Liver (tissue), 9 donors: Measurements from ENCODE around the gene TSPOAP1. TPM values are rescaled to one million over a fixed set of nuclear protein-coding genes. Genes with fewer than 3 reads are reported as not detected.
A peak's percentile ranks its signal among the peaks of the same experiment; 100 is the strongest.

Experiments
- DNase-seq: peaks from one replicate; pipeline ENCODE4 v3.0.0-alpha.2; 2017; ENCODE audit warnings: low spot score
- H3K27ac ChIP-seq, 2 donors: one replicate each; pipeline ENCODE4 v1.7.0; 2013; ENCODE audit warnings: inconsistent platforms in 2 of 2, low read length in 2 of 2, control low read depth in 1 of 2, low read depth in 1 of 2, mild to moderate bottlenecking in 1 of 2
- H3K27me3 ChIP-seq, 4 donors: one replicate each; pipeline versions ENCODE4 v1.6.1 to v1.7.0; 2013; ENCODE audit warnings: low read length in 3 of 4, inconsistent platforms in 1 of 4, mild to moderate bottlenecking in 1 of 4, moderate library complexity in 1 of 4; ENCODE audit not compliant: control insufficient read depth in 4 of 4, insufficient read depth in 4 of 4
- H3K36me3 ChIP-seq, 4 donors: one replicate each; pipeline versions ENCODE4 v1.6.1 to v1.7.0; 2013; ENCODE audit warnings: low read length in 3 of 4, mild to moderate bottlenecking in 3 of 4, low read depth in 1 of 4, moderate library complexity in 1 of 4; ENCODE audit not compliant: control insufficient read depth in 4 of 4, insufficient read depth in 3 of 4
- H3K4me1 ChIP-seq, 4 donors: one replicate each; pipeline versions ENCODE4 v1.6.1 to v1.7.0; 2013; ENCODE audit warnings: low read length in 3 of 4, mild to moderate bottlenecking in 3 of 4, moderate library complexity in 1 of 4; ENCODE audit not compliant: control insufficient read depth in 4 of 4, insufficient read depth in 4 of 4
- H3K4me3 ChIP-seq, 3 donors: one replicate each; pipeline versions ENCODE4 v1.6.1 to v1.7.0; 2013; ENCODE audit warnings: low read length in 3 of 3, control low read depth in 1 of 3, low read depth in 1 of 3, mild to moderate bottlenecking in 1 of 3
- H3K9ac ChIP-seq, 2 donors: one replicate each; pipeline ENCODE4 v1.7.0; 2013; ENCODE audit warnings: low read length in 2 of 2, mild to moderate bottlenecking in 2 of 2, moderate library complexity in 2 of 2, control low read depth in 1 of 2, low read depth in 1 of 2
- H3K9me3 ChIP-seq, 4 donors: one replicate each; pipeline versions ENCODE4 v1.6.1 to v1.7.0; 2013; ENCODE audit warnings: low read length in 3 of 4; ENCODE audit not compliant: control insufficient read depth in 4 of 4
- ATF3 ChIP-seq: IDR thresholded peaks from 2 replicates; pipeline ENCODE4 v1.6.1; 2016; ENCODE audit warnings: antibody characterized with exemption
- CTCF ChIP-seq: fragments of 150-350 bp; IDR thresholded peaks from 2 replicates; pipeline ENCODE4 v1.5.1; 2017; ENCODE audit warnings: improper control_type of control experiment, low read depth, low read length; ENCODE audit not compliant: missing input control
- EGR1 ChIP-seq, 2 donors: IDR thresholded peaks; 2 replicates each; pipeline ENCODE4 v1.6.1; 2016 to 2018; ENCODE audit warnings: antibody characterized with exemption in 2 of 2, low read depth in 2 of 2
- FOXA1 ChIP-seq: IDR thresholded peaks from 2 replicates; pipeline ENCODE4 v1.6.1; 2016; ENCODE audit warnings: antibody characterized with exemption
- FOXA2 ChIP-seq: IDR thresholded peaks from 2 replicates; pipeline ENCODE4 v1.6.1; 2016; ENCODE audit warnings: antibody characterized with exemption
- GABPA ChIP-seq, 2 donors: IDR thresholded peaks in 1 of 2; conservative IDR thresholded peaks in 1 of 2; 2 replicates each; pipeline ENCODE4 v1.6.1; 2016; ENCODE audit warnings: antibody characterized with exemption in 2 of 2, mild to moderate bottlenecking in 1 of 2, moderate library complexity in 1 of 2
- HNF4A ChIP-seq, 2 donors: conservative IDR thresholded peaks; 2 replicates each; pipeline ENCODE4 v1.6.1; 2016; ENCODE audit warnings: antibody characterized with exemption in 2 of 2, mild to moderate bottlenecking in 2 of 2
- HNF4G ChIP-seq: IDR thresholded peaks from 2 replicates; pipeline ENCODE4 v1.6.1; 2016; ENCODE audit warnings: antibody characterized with exemption
- JUND ChIP-seq, 2 donors: IDR thresholded peaks; 2 replicates each; pipeline ENCODE4 v1.6.1; 2016; ENCODE audit warnings: antibody characterized with exemption in 2 of 2
- MAX ChIP-seq: IDR thresholded peaks from 2 replicates; pipeline ENCODE4 v1.6.1; 2016; ENCODE audit warnings: antibody characterized with exemption
- NR2F2 ChIP-seq: IDR thresholded peaks from 2 replicates; pipeline ENCODE4 v1.6.1; 2016; ENCODE audit warnings: antibody characterized with exemption
- RAD21 ChIP-seq, 2 donors: IDR thresholded peaks; 2 replicates each; pipeline ENCODE4 v1.6.1; 2016; ENCODE audit warnings: antibody characterized with exemption in 2 of 2, mild to moderate bottlenecking in 2 of 2
- REST ChIP-seq: IDR thresholded peaks from 2 replicates; pipeline ENCODE4 v1.6.1; 2016; ENCODE audit warnings: antibody characterized with exemption, mild to moderate bottlenecking
- RXRA ChIP-seq, 2 donors: IDR thresholded peaks; 2 replicates each; pipeline ENCODE4 v1.6.1; 2017 to 2018; ENCODE audit warnings: antibody characterized with exemption in 2 of 2, mild to moderate bottlenecking in 1 of 2
- SP1 ChIP-seq: IDR thresholded peaks from 2 replicates; pipeline ENCODE4 v1.6.1; 2018; ENCODE audit warnings: antibody characterized with exemption, mild to moderate bottlenecking
- TAF1 ChIP-seq: conservative IDR thresholded peaks from 2 replicates; pipeline ENCODE4 v1.6.1; 2016; ENCODE audit warnings: antibody characterized with exemption, mild to moderate bottlenecking
- YY1 ChIP-seq: IDR thresholded peaks from 2 replicates; pipeline ENCODE4 v1.6.1; 2016; ENCODE audit warnings: antibody characterized with exemption, mild to moderate bottlenecking
- ZBTB33 ChIP-seq: IDR thresholded peaks from 2 replicates; pipeline ENCODE4 v1.6.1; 2016; ENCODE audit warnings: antibody characterized with exemption
- WGBS: extraction: QIAGEN DNeasy Blood & Tissue Kit; methylation state at CpG from one replicate; pipeline ENCODE4 v1.1.7; 2013; 5-methylcytosine and 5-hydroxymethylcytosine counted together
- polyA plus RNA-seq, 2 donors: library from polyadenylated mRNA; stranded (reverse) in 1 of 2; unstranded in 1 of 2; fragments of 200-250 nt in 1 of 2; fragments of >200 nt in 1 of 2; fragmentation: Nextera tagmentation in 1 of 2; extraction: Ambion mirVana in 1 of 2; gene quantifications; one replicate each; pipeline versions ENCODE4 v1.2.1 to v1.2.3, GENCODE V29; 2013 to 2015
- total RNA-seq, 2 donors: library from RNA; depleted of rRNA; stranded (reverse); fragments of >200 nt; gene quantifications; one replicate each; pipeline ENCODE4 v1.2.3, GENCODE V29; 2014
- donor health status: healthy.
- donor health status: healthy.
- donor health status: healthy.
- donor health status: healthy.
- donor health status: healthy.

TSPOAP1 gene
- total and polyA plus RNA-seq, 4 donors, result 1.5 to 4.6 (median 2.6) TPM

GRCh38 chr17:58312021-58312630 lies 16.5 kb downstream of the TSPOAP1 start:
- no peaks in the 10 kb centered on the region for H3K4me1 ChIP-seq
- no peaks in the 10 kb centered on the region for H3K36me3 ChIP-seq
- no peak for TF ChIP-seq NR2F2
- no peak for TF ChIP-seq RXRA (IDR thresholded peaks at IDR 0.05)
- TF ChIP-seq RAD21 (IDR thresholded peaks at IDR 0.05), result no peak
- TF ChIP-seq FOXA2, result no peak
- TF ChIP-seq ZBTB33, result no peak
- no peak for TF ChIP-seq HNF4A (conservative IDR thresholded peaks at IDR 0.05)
- TF ChIP-seq ATF3, result no peak
- TF ChIP-seq CTCF, result no peak
- no peak for TF ChIP-seq HNF4G
- no peaks in the 10 kb centered on the region for H3K9me3 ChIP-seq
- H3K9ac ChIP-seq, result no peak overlapping the region
- 93% methylated on average over 23 of the region's 23 CpGs for WGBS
- H3K27ac ChIP-seq, result no peak overlapping the region
- H3K4me3 ChIP-seq, result no peak overlapping the region
- peak; percentile 26 for DNase-seq
- H3K27me3 ChIP-seq, result no peaks in the 10 kb centered on the region

GRCh38 chr17:58311429-58311894 lies 17.1 kb downstream of the TSPOAP1 start:
- WGBS, result 95% methylated on average over 9 of the region's 9 CpGs
- H3K9ac ChIP-seq, result no peak overlapping the region
- no peak overlapping the region for H3K4me3 ChIP-seq
- TF ChIP-seq ZBTB33 (no peak), YY1 (no peak), RAD21 (IDR thresholded peaks at IDR 0.05) (no peak), ATF3 (no peak), FOXA1 (no peak), GABPA (IDR thresholded peaks at IDR 0.05 in 1 of 2, conservative IDR thresholded peaks at IDR 0.05 in 1 of 2) (no peak), MAX (no peak), CTCF (no peak), EGR1 (IDR thresholded peaks at IDR 0.05; ENCODE audit: low read depth in 2 of 2) (no peak), RXRA (IDR thresholded peaks at IDR 0.05) (no peak), FOXA2 (no peak), REST (no peak), SP1 (no peak), JUND (IDR thresholded peaks at IDR 0.05) (no peak), NR2F2 (no peak), HNF4G (no peak), TAF1 (no peak), HNF4A (conservative IDR thresholded peaks at IDR 0.05) (no peak)
- no peaks in the 10 kb centered on the region for H3K27me3 ChIP-seq
- no peaks in the 10 kb centered on the region for H3K4me1 ChIP-seq
- no peak overlapping the region for H3K27ac ChIP-seq
- DNase-seq, result no peak
- no peaks in the 10 kb centered on the region for H3K36me3 ChIP-seq
- H3K9me3 ChIP-seq, result no peaks in the 10 kb centered on the region
